NCI-H524 treated with DMSO at 0.1 percent for 48 hours (cell line): ENCODE measurements around the gene ATMIN.

ENCODE experiments used
- DNase-seq: peaks from one replicate; lab custom pipeline; 2025; lab: John Stamatoyannopoulos, UW

Gene ATMIN

GRCh38 chr16:81070979-81071378, 35.3 kb downstream of the ATMIN start:
- no peak for DNase-seq

DNA sequence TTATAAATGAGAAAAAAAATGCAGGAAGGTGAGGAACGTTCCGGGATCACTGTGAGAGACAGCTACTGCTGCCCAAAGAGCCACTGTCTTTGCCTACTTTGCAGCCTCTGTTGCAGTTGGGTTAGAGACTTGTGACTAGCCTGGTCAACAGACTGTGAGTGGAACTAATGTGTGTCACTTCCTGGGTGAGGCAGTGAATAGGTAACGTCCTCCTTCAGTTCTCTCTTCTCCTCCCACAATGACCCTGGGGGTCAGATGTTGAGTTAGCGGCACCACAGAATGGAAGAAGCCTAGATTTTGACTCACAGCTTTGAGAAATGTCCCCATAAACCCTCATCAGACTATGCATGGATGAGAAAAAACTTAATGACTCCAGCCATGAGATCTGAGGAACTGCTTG, 36.2 kb downstream of the ATMIN start:
- no peak for DNase-seq

GRCh38 chr16:81073560-81074330, 38.1 kb downstream of the ATMIN start:
- no peak for DNase-seq

DNA sequence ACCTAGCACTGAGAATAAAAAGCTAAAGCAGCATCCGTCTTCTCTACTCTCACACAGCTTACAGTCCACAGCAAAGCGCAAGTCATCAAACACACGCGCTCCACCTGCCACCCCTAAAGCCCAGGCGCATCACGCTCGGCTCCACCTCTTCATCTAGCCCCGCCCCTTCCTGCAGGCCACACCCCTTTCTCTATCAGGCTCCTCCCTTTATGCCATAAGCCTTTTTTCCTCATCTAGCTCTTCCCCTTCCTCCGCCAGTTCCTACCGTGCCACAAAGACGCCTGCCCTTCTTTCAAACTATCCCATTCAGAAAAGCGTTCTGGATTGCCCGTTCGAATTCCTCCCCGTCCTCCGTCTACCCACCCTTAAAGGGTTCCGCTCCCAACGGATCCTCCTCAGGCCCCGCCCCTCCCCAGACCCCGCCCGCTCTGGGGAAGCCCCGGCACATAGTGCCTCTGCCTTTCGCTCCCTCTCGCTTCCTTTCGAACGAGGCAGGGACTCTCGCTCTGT, 41.0 kb downstream of the ATMIN start:
- peak; percentile 34 for DNase-seq

GRCh38 chr16:81077076-81077940, 41.7 kb downstream of the ATMIN start, which contains the start of gene C16orf46:
Gene C16orf46 (minus strand): TSS chr16:81077238. CDS start chr16:81063955, 13,283 bp downstream.
- peak; percentile 72 for DNase-seq

DNA sequence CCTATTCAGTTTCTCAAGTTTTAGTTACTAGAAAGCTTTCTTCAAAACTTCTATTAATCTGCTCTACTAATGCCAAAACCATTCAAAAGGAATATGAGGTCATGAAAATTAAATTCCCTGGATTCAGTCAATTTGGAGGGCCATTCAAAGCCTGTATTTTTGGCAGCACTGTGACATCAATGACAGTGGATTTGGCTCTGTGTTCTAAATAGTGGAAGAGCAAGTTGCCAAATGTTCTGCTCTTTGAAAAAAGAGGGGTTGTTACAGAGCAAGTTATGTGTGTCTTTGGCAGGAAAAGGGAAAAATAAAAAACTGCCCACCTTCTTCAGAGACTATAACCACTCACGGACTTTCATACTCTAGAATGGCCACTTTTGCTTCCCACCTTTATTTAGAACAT, 44.6 kb downstream of the ATMIN start:
- DNase-seq, result no peak

GRCh38 chr16:81081014-81081413, 45.4 kb downstream of the ATMIN start:
- DNase-seq, result no peak

DNA sequence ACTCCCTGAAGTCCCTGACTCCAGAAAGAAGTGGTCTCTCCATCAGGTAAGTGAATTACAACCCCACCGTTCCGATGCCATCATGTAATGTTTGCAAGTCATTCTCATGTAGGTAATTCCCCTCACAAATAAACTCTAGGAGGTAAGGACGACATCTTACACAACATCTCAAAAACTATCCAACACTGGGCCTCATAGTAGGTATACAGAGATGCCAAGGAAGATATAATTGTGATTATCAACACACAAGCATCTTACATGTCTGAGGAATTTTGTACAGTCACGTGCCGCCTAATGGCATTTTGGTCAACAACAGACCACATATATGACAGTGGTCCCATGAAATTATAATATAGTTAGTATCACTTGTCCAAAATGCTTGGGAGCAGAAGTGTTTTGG, 53.2 kb downstream of the ATMIN start:
- no peak for DNase-seq

- DNase-seq, result no peak
These were observed 59.2 kb downstream of the ATMIN start for GRCh38 chr16:81094771-81095251.

DNA sequence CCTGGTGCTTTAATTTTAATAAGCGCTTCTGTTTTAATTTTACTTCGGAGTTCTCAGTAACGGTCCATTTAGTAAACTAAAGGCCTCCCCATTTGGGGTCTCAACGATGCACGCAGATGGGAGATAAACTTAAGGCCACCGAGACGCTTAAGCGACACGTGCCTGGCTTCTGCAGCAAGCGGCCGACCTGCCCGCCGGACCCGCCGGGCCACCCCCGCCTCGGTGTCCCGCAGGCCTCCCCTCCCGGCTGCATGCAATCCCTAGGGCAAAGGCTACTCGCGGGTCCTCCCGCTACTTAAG, 60.0 kb downstream of the ATMIN start:
- DNase-seq, result no peak

- DNase-seq, result peak; percentile 90
These were observed 60.5 kb downstream of the ATMIN start, which contains the start of gene GCSH for GRCh38 chr16:81095953-81096714. Gene GCSH (minus strand): TSS chr16:81096395. CDS start chr16:81096278, 117 bp downstream.

GRCh38 chr16:81096715-81097208, 61.1 kb downstream of the ATMIN start:
- DNase-seq, result no peak
